GM18951 (cell line): Measurements from ENCODE around the gene LRCH3.
"Not testable (repeated sequence)": the region's sequence is repeated elsewhere in the genome, so short reads cannot be mapped to it uniquely, and the experiment has no call there.

Experiments
- POLR2A ChIP-seq: IDR thresholded peaks from 4 replicates; pipeline ENCODE4 v1.6.1; 2011; ENCODE audit warnings: mild to moderate bottlenecking; ENCODE audit not compliant: insufficient read length, insufficient read depth; ENCODE audit errors: extremely low read depth
- in situ Hi-C: fragments of 300-500 bp; cut with MboI; formaldehyde crosslinking; loops from one replicate; pipeline ENCODE4 v1.12.0; 2022; ENCODE audit warnings: low sequenced_read_pairs, mixed read lengths, inconsistent platforms; ENCODE audit not compliant: unreplicated experiment

The LRCH3 gene

GRCh38 chr3:197873329-197873728 lies 82.3 kb downstream of the LRCH3 start:
- in situ Hi-C loops = no loop called here

DNA sequence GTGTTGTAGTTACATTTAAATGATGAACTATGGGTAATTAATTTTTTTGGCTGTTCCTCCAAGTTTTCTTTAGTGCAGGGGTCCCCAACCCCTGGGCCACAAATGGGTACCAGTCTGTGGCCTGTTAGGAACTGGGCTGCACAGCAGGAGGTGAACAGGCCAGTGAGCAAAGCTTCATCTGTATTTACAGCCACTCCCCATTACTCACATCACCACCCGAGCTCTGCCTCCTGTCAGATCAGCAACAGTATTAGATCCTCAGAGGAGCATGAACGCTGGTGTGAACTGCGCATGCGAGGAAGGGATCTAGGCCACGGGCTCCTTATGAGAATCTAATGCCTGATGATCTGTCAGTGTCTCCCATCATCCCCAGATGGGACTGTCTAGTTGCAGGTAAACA lies 83.0 kb downstream of the LRCH3 start:
- in situ Hi-C loops = no loop called here
- no peak for TF ChIP-seq POLR2A

More at GRCh38 chr3:197873329-197873728, 82.3 kb downstream of the LRCH3 start:
- TF ChIP-seq POLR2A = no peak

DNA sequence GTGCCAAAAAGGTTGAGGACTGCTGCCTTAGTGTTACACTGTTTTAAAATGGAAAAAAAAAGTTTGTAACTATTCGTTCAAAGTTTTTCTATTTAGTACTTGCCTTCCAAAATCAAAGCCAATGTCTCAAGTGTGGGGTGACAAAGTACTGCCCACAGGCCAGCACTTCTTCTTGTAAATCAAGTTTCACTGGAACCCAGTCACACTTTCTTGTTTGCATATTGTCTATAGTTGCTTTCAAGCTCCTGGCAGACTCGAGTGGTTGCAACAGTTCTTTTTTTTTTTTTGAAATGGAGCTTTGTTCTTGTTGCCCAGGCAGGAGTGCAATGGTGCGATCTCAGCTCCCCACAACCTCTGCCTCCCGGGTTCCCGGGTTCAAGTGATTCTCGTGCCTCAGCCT lies 83.6 kb downstream of the LRCH3 start:
- in situ Hi-C loops = no loop called here
- no peak for TF ChIP-seq POLR2A

GRCh38 chr3:197877902-197878301 lies 86.8 kb downstream of the LRCH3 start:
- in situ Hi-C loops = no loop called here
- TF ChIP-seq POLR2A = no peak

GRCh38 chr3:197878427-197878826 lies 87.4 kb downstream of the LRCH3 start:
- TF ChIP-seq POLR2A = no peak
- in situ Hi-C loops = no loop called here

DNA sequence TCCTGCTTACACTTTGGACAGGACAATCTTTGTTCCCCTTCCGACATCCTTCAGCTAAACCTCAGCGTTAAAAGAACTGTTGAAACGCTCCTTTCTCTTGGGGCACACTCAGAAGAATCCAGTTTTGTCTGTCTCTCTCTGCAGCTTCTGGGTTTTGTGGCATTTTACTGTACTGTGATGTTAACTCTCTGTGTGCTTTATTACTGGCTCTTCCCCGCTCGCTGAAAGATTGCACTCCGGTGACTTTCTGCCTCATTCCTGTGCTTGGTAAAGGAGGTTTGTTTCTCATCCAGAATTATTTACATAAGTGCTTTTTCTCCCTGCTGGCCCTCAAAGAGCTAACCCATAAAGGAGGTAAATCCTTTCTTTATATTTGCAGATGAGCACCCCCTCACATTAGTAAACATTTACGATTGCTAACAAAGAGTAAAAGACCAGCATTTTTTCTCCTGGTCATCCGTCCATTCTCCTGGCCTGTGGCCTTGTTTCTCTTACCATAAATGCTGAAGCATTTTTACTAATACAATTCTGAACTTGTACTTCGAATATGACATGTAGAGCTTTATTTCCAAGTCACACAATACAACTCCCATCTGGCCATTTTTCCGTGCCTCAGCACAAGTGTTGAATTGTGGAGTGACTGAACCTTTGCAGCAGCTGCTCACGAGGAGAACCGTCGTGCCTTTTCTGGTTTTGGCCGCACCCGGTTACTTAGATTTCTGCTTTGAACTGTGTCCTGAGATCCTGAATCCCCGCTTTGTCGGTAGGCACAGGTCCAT lies 89.6 kb downstream of the LRCH3 start:
- no peak for TF ChIP-seq POLR2A
- in situ Hi-C loops = no loop called here

DNA sequence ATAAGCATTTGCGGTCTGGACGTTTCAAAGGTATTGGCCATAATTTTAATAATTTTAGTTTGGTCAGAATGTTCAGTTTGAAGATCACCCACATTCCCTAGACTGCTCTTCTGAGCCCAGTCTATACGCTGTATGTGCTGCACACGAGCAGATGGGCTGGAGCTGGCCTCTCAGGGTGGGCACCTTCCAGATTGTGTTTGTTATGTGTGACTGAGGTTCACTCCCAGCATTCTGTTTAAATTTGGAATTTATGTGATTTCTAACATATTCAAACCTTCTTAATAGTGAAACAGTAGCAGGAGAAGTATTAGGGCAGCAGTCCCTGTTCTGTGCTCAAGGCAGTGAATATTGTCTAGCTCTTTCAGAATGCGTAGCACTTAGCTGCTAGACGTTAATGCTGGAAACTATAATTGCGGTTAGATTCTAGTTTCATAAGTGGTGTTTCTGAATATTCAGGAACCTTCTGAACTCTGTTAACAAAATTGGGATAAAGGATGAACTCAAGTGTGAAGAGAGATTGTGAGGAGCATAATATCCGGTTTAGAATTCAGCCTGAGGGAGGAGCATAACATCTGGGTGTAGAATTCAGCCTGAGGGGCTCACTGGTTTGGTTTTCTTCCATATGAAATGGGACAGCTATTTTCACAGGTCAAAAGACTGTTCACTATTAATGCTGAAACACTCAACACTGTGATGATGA lies 90.4 kb downstream of the LRCH3 start:
- TF ChIP-seq POLR2A = no peak
- in situ Hi-C loops = no loop called here

GRCh38 chr3:197881970-197882338 lies 90.9 kb downstream of the LRCH3 start:
- TF ChIP-seq POLR2A = no peak
- in situ Hi-C loops = no loop called here

GRCh38 chr3:197882586-197882985 lies 91.5 kb downstream of the LRCH3 start:
- in situ Hi-C loops = no loop called here
- no peak for TF ChIP-seq POLR2A

DNA sequence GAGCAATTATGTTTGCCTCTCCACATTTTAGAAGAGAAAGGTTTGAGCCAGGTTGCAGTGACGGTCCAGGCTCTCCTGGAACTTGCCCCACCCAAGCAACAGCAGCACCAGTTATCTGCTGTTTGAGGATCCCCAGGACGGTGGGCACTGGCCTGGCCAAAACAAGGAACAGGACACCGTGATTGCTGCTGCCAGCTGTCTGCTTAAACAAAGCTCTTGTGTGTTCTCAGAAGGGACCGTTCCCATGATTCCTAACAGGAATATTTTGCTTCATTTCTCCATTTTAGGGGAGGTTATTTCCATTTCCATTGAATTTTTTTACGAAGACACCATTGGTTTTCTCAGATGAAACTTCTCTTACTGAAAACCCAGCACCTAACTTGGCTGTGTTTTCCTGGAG lies 92.5 kb downstream of the LRCH3 start:
- in situ Hi-C loops = no loop called here
- no peak for TF ChIP-seq POLR2A

DNA sequence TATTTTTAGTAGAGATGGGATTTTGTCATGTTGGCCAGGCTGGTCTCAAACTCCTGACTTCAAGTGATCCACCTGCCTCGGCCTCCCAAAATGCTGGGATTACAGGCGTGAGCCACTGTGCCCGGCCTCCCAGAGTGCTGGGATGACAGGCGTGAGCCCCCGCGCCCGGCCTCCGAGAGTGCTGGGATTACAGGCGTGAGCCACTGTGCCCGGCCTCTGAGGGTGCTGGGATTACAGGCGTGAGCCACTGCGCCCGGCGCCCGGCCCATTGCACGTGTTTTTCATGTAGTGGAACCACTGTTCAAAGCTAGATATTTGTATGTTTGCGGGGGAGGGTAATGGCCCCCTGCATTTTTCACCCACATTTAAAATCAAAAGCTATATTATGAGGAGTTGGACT lies 93.3 kb downstream of the LRCH3 start:
- in situ Hi-C loops = not testable (repeated sequence)

GRCh38 chr3:197886052-197886451 lies 95.0 kb downstream of the LRCH3 start:
- in situ Hi-C loops = not testable (repeated sequence)

GRCh38 chr3:197887430-197888053 lies 96.5 kb downstream of the LRCH3 start:
- in situ Hi-C loops = not testable (repeated sequence)

GRCh38 chr3:197888511-197888910 lies 97.5 kb downstream of the LRCH3 start:
- no peak for TF ChIP-seq POLR2A
- in situ Hi-C loops = no loop called here
